PFSK-1 (cell line): ENCODE results near the gene C5orf58.

Experiments used
- FOXP2 ChIP-seq: optimal IDR thresholded peaks from 2 replicates; pipeline ENCODE3; 2011; ENCODE audit warnings: borderline replicate concordance, control low read depth, inconsistent platforms; ENCODE audit not compliant: insufficient read depth; ENCODE audit errors: extremely low read length, extremely low read depth
- POLR2AphosphoS5 ChIP-seq: IDR thresholded peaks from 2 replicates; pipeline ENCODE4 v1.6.1; 2012; ENCODE audit warnings: low read depth, mild to moderate bottlenecking, control low read depth, low read length, moderate library complexity
- REST ChIP-seq, 2 experiments: IDR thresholded peaks; 2 replicates each; pipeline versions ENCODE4 v1.6.1 to v1.8.0; 2011 to 2012; ENCODE audit warnings: low read depth in 2 of 2, low read length in 2 of 2, control low read depth in 1 of 2, inconsistent platforms in 1 of 2, mild to moderate bottlenecking in 1 of 2, moderate library complexity in 1 of 2; ENCODE audit not compliant: insufficient read depth in 1 of 2
- SIN3A ChIP-seq: IDR thresholded peaks from 2 replicates; pipeline ENCODE4 v1.6.1; 2012; ENCODE audit warnings: mild to moderate bottlenecking, low read length, moderate library complexity, borderline replicate concordance; ENCODE audit not compliant: insufficient read depth
- TAF1 ChIP-seq: IDR thresholded peaks from 2 replicates; pipeline ENCODE4 v1.6.1; 2012; ENCODE audit warnings: low read length, control low read depth, borderline replicate concordance; ENCODE audit not compliant: insufficient read depth

The C5orf58 gene

GRCh38 chr5:170249355-170249754 is 16.6 kb downstream of the C5orf58 start:
- no peak for TF ChIP-seq FOXP2
- TF ChIP-seq SIN3A: no peak
- no peak for TF ChIP-seq TAF1
- no peak for TF ChIP-seq REST (IDR thresholded peaks at IDR 0.05; ENCODE audit: insufficient read depth in 1 of 2, low read depth in 2 of 2, low read length in 2 of 2)
- TF ChIP-seq POLR2AphosphoS5: no peak

GRCh38 chr5:170250810-170251317 is 18.1 kb downstream of the C5orf58 start:
- TF ChIP-seq POLR2AphosphoS5 (no peak), FOXP2 (no peak), TAF1 (no peak), REST (IDR thresholded peaks at IDR 0.05; ENCODE audit: insufficient read depth in 1 of 2, low read depth in 2 of 2, low read length in 2 of 2) (no peak), SIN3A (no peak)

GRCh38 chr5:170251462-170251861 is 18.7 kb downstream of the C5orf58 start:
- TF ChIP-seq REST (IDR thresholded peaks at IDR 0.05; ENCODE audit: insufficient read depth in 1 of 2, low read depth in 2 of 2, low read length in 2 of 2): no peak
- TF ChIP-seq SIN3A: no peak
- TF ChIP-seq TAF1: no peak

GRCh38 chr5:170252109-170252508 is 19.3 kb downstream of the C5orf58 start:
- no peak for TF ChIP-seq REST (IDR thresholded peaks at IDR 0.05; ENCODE audit: insufficient read depth in 1 of 2, low read depth in 2 of 2, low read length in 2 of 2)

GRCh38 chr5:170252720-170253350 is 20.1 kb downstream of the C5orf58 start:
- no peak for TF ChIP-seq SIN3A
- no peak for TF ChIP-seq FOXP2
- TF ChIP-seq TAF1: no peak
- no peak for TF ChIP-seq POLR2AphosphoS5
- TF ChIP-seq REST (IDR thresholded peaks at IDR 0.05; ENCODE audit: insufficient read depth in 1 of 2, low read depth in 2 of 2, low read length in 2 of 2): no peak
